ENCODE measurements around the gene NCKIPSD. TPM values are rescaled to one million over a fixed set of nuclear protein-coding genes. Genes with fewer than 3 reads are reported as not detected.
"Not testable (repeated sequence)": the region's sequence is repeated elsewhere in the genome, so short reads cannot be mapped to it uniquely, and the experiment has no call there.

NCKIPSD gene
- 10 to 100 TPM; 27.3 to 28.7 TPM for total RNA-seq

DNA sequence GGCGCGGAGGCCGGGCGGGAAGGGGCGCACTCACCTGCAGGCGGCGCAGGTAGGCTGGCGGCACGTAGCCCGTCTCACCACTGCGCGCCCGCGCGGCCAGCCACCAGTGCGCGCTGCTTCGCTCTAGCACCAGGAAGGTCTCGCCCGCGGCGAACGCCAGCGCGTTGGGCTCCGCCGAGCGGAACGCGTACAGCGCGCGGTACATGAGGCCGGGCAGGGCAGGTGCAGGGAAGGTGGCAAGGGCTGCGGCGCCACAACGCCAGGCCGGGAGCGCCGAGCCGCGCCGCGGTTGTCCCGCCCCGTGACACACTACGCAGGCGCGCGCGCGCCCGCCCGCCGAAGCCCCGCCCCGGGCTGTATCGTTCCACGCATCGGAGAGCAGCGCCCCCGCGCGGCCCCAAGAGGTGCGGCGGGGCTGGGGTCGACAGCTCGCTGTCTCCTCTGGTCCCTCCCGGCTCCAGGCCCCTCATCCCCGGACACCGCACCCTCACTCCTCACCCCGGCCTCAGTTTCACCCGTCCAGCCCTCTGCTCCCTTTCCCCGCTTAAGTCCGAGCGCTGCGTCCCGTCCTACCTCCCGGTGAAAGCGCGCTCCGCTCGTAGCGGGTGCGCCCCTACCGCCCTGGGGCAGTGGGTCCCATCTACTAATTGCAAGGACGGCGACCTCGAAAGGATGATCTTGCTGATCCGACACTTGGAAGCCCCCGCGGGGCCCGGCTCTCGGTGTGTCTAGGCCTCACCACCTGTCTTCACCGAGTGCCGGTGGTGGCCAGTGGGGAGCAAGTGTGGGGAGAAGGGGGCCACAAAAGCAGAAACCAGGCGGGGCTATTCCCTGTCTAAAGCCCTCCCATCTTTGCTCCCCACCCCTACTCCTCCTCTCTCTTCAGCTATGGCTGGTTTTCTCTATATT, at the start of gene NCKIPSD:
Gene NCKIPSD, minus strand, starts transcription at position 313 of the 909 bp plus-strand sequence. Its CDS starts 108 bp downstream, at position 205.
- DNase-seq = peak; percentile 91
- peaks cover 13% of the 10 kb centered on the region for H3K36me3 Mint-ChIP-seq (ENCODE audit: low read depth)
- H3K27me3 Mint-ChIP-seq (ENCODE audit: low read depth) = no peaks in the 10 kb centered on the region
- H3K27ac Mint-ChIP-seq = peak within 1 kb of the TSS; percentile 73
- peak within 1 kb of the TSS; percentile 83 for H3K4me3 Mint-ChIP-seq
- H3K9me3 Mint-ChIP-seq = no peaks in the 10 kb centered on the region
- intact Hi-C loops (cut with micrococcal nuclease) = loop anchor here (1.0 to 2.0 kb wide), 7 partner anchors 25 to 285 kb away; partner anchors contain the start of genes IP6K2, SLC26A6 and UQCRC1
- CTCF ChIA-PET = interaction anchor here (0.6 to 1.8 kb wide), 12 partner anchors 11 to 285 kb away, joined by 3 to 11 read pairs (median 4); partner anchors contain the start of gene SLC26A6
- H3K4me1 Mint-ChIP-seq (ENCODE audit: low read depth) = peaks cover 25% of the 10 kb centered on the region

DNA sequence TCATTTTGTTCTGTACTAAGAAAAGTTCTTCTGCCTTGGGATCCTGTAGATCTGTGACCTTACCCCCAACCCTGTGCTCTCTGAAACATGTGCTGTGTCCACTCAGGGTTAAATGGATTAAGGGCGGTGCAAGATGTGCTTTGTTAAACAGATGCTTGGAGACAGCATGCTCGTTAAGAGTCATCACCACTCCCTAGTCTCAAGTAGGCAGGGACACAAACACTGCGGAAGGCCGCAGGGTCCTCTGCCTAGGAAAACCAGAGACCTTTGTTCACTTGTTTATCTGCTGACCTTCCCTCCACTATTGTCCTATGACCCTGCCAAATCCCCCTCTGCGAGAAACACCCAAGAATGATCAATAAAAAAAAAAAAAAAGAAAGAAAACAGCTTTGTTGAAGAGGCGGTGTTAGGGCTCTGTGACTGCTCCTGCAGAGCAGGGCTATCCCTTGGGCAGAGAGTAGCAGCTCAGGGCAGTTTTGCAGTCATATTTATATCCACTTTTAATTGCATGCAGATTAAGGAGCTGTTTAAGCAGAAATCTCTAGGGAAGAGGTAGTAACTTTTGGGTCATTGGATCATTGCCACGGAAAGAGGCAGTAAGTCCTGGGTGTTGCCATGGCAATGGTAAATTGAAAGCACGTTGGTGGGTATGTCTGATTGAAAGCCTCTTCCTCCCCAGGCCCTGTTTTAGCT, 49.5 kb upstream of the NCKIPSD start:
- CTCF ChIA-PET = interaction anchor here (1.0 to 1.2 kb wide), 3 partner anchors 11 to 217 kb away, joined by 3 to 5 read pairs (median 4); no protein-coding TSS in a partner anchor
- H3K36me3 Mint-ChIP-seq (ENCODE audit: low read depth); H3K27ac Mint-ChIP-seq; H3K27me3 Mint-ChIP-seq (ENCODE audit: low read depth); H3K4me1 Mint-ChIP-seq (ENCODE audit: low read depth); H3K4me3 Mint-ChIP-seq; H3K9me3 Mint-ChIP-seq; DNase-seq: not testable (repeated sequence)
- intact Hi-C loops (cut with micrococcal nuclease) = loop anchor here (5.0 kb wide), 1 partner anchor 217 kb away; no protein-coding TSS in a partner anchor

DNA sequence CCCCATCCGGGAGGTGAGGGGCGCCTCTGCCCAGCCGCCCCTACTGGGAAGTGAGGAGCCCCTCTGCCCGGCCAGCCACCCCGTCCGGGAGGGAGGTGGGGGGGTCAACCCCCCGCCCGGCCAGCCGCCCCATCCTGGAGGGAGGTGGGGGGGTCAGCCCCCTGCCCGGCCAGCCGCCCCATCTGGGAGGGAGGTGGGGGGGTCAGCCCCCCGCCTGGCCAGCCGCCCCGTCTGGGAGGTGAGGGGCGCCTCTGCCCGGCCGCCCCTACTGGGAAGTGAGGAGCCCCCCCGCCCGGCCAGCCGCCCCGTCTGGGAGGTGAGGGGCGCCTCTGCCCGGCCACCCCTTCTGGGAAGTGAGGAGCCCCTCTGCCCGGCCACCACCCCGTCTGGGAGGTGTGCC, 48.8 kb upstream of the NCKIPSD start:
- H3K36me3 Mint-ChIP-seq (ENCODE audit: low read depth); CTCF ChIA-PET; DNase-seq; H3K27ac Mint-ChIP-seq; intact Hi-C loops (cut with micrococcal nuclease); H3K9me3 Mint-ChIP-seq; H3K4me1 Mint-ChIP-seq (ENCODE audit: low read depth); H3K4me3 Mint-ChIP-seq; H3K27me3 Mint-ChIP-seq (ENCODE audit: low read depth): not testable (repeated sequence)

DNA sequence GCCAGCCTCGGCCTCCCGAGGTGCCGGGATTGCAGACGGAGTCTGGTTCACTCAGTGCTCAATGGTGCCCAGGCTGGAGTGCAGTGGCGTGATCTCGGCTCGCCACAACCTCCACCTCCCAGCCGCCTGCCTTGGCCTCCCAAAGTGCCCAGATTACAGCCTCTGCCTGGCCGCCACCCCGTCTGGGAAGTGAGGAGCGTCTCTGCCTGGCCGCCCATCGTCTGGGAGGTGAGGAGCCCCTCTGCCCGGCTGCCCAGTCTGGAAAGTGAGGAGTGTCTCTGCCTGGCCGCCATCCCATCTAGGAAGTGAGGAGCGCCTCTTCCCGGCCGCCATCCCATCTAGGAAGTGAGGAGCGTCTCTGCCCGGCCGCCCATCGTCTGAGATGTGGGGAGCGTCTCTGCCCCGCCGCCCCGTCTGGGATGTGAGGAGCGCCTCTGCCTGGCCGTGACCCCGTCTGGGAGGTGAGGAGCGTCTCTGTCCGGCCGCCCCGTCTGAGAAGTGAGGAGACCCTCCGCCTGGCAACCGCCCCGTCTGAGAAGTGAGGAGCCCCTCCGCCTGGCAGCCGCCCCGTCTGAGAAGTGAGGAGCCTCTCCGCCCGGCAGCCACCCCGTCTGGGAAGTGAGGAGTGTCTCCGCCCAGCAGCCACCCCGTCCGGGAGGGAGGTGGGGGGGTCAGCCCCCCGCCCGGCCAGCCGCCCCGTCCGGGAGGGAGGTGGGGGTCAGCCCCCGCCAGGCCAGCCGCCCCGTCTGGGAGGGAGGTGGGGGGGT, 48.2 kb upstream of the NCKIPSD start:
- H3K27me3 Mint-ChIP-seq (ENCODE audit: low read depth); H3K9me3 Mint-ChIP-seq; H3K4me1 Mint-ChIP-seq (ENCODE audit: low read depth); intact Hi-C loops (cut with micrococcal nuclease); H3K4me3 Mint-ChIP-seq; H3K36me3 Mint-ChIP-seq (ENCODE audit: low read depth); H3K27ac Mint-ChIP-seq; CTCF ChIA-PET; DNase-seq: not testable (repeated sequence)

DNA sequence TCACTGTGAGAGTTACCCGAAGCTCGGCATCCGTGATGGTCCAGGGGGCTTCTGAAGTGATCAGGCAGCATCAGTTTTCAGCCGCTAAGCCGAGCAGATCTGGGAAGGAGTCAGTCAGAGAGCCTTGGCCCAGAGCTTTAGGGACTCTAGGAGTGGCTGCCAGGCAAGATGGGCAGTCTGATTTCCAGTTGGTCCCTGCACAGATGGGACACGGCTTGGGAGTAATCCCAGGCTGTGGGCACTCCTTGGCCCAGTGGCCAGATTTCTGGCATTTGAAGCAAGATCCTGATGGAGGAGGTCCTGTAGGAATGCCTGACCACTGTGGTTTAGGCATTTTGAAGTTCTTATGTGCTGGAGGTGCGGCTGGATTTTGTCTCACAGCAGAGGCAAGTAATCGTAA, 41.8 kb upstream of the NCKIPSD start:
- Mint-ChIP-seq H3K27me3 (ENCODE audit: low read depth) (no peaks in the 10 kb centered on the region), H3K9me3 (no peaks in the 10 kb centered on the region), H3K4me3 (no peak overlapping the region), H3K4me1 (ENCODE audit: low read depth) (no peaks in the 10 kb centered on the region), H3K27ac (no peak overlapping the region), H3K36me3 (ENCODE audit: low read depth) (no peaks in the 10 kb centered on the region)
- CTCF ChIA-PET = no interaction called here
- DNase-seq = no peak
- intact Hi-C loops (cut with micrococcal nuclease) = no loop called here

DNA sequence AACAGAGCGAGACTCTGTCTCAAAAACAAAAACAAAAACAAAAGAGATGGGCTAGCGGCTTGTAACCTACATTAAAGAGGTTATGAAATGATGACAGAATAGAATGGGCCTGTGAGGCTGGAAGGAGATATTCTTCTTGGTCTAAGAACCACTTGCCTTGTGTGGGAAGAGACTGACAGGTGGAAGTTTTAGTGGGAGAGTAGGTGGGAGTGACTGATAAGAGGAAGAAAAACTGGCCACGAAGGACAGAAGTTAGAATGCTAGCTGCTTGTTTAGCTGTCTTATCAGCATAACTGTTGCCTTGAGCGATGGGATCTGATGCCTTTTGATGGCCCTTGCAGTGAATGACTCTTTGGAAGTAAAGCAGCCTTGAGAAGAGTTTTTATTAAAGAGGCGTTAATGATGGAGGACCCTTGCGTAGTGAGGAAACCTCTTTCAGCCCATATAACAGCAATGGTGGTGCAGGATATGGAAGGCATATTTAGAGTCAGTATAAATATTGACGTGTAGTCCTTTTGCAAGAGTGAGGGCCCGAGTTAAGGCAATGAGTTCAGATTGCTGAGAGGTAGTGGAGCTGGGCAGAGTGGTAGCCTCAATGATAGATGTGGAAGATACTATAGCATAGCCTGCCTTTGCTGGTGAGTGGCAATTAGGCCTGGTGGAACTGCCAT, 39.6 kb upstream of the NCKIPSD start:
- H3K27me3 Mint-ChIP-seq (ENCODE audit: low read depth); H3K4me1 Mint-ChIP-seq (ENCODE audit: low read depth); H3K4me3 Mint-ChIP-seq; H3K27ac Mint-ChIP-seq; H3K9me3 Mint-ChIP-seq; DNase-seq; intact Hi-C loops (cut with micrococcal nuclease); H3K36me3 Mint-ChIP-seq (ENCODE audit: low read depth): not testable (repeated sequence)
- CTCF ChIA-PET = interaction anchor here (0.6 kb wide), 1 partner anchor 63 kb away, joined by 3 read pairs; no protein-coding TSS in a partner anchor

DNA sequence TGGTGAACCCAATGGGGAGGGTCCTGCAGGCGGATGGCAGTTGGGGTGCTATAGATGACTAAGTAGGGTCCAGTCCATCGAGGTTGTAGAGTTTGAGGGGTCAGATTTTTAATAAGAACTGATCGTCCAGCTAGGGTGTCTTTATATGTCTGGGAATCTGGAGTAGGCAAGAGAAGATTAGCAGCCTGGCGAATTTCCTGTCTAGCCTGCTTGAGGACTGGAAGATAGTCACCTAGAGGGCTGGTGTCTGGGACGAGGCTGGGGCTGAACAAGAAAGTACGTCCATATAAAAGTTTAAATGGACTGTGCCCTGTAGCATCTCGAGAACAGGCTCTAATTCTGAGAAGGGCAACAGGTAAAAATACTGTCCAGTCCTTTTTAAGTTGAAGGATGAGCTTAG, 38.0 kb upstream of the NCKIPSD start:
- Mint-ChIP-seq H3K27me3 (ENCODE audit: low read depth) (no peaks in the 10 kb centered on the region), H3K4me3 (no peak overlapping the region), H3K27ac (no peak overlapping the region), H3K9me3 (no peaks in the 10 kb centered on the region), H3K36me3 (ENCODE audit: low read depth) (no peaks in the 10 kb centered on the region), H3K4me1 (ENCODE audit: low read depth) (no peaks in the 10 kb centered on the region)
- DNase-seq = no peak
- intact Hi-C loops (cut with micrococcal nuclease) = no loop called here
- CTCF ChIA-PET = interaction anchor here (1.0 kb wide), 1 partner anchor 12 kb away, joined by 3 read pairs; no protein-coding TSS in a partner anchor

DNA sequence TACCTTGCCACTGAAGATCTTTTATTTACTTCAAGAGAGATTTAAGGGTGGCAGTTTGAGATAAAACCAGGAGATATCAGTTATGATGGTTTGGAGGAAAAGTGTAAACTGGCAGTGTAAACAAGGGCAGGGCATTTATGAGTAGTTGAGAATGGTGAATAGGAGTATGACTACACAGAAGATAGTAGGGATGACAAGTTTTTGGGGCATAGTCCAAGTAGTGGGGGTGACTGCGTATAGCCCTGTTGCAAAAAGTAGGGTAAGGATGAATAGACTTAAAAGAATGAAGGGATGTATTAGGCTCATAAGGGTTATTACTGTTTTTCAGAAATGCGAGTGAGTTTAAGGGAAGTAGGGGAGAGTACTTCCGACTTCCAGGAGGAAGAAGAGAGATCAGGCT, 37.6 kb upstream of the NCKIPSD start:
- H3K4me1 Mint-ChIP-seq (ENCODE audit: low read depth); H3K27me3 Mint-ChIP-seq (ENCODE audit: low read depth); H3K4me3 Mint-ChIP-seq; H3K36me3 Mint-ChIP-seq (ENCODE audit: low read depth); H3K27ac Mint-ChIP-seq; DNase-seq; H3K9me3 Mint-ChIP-seq; intact Hi-C loops (cut with micrococcal nuclease): not testable (repeated sequence)
- CTCF ChIA-PET = interaction anchor here (1.0 kb wide), 1 partner anchor 13 kb away, joined by 3 read pairs; no protein-coding TSS in a partner anchor

DNA sequence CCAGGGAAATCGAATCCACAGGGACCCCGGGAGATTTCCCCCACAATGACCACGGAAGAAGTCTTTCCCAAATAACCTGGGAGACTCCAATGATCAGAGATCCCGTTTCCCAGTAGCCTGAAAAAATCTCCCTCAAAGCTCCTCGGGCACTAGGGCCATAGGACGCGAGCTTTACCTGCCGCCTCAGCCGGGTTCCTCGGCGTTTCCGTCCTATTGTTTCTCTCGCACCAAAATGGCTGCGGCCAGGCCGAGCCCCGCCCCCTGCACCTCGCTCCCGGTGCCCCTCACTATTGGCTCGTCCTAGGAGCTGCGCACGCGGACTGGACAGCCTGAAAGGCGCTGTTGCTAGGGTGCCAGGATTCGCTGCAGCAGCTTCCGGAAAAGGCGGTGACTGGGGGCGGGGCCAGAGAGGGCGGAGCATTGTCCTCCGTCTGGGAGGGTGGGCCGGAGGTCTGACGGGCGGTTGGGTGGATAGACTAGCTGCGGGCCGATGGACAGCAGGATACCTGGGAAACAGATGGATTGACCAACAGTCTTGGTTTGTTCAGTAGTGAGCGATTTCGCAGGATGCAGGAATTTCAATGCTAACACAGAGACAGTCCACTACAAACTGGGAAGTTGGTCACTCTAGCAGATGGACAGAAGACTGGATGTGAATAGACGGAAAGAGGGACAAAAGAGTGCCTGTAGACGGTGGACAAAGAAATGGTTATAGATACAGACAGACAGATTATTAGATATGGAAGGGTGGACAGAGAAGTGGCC, 31.4 kb upstream of the NCKIPSD start, which contains the start of gene IP6K2:
Gene IP6K2, minus strand, starts transcription at position 240 of the 765 bp plus-strand sequence. CDS start 21,930 bp downstream, outside the sequence.
- Mint-ChIP-seq H3K4me3 (peak within 1 kb of the TSS; percentile 97), H3K4me1 (ENCODE audit: low read depth) (peaks cover 30% of the 10 kb centered on the region), H3K36me3 (ENCODE audit: low read depth) (peaks cover 9% of the 10 kb centered on the region), H3K27ac (peak within 1 kb of the TSS; percentile 90), H3K27me3 (ENCODE audit: low read depth) (no peaks in the 10 kb centered on the region), H3K9me3 (no peaks in the 10 kb centered on the region)
- DNase-seq = peak; percentile 99
- intact Hi-C loops (cut with micrococcal nuclease) = loop anchor here (1.0 to 5.0 kb wide), 8 partner anchors 32 to 416 kb away; partner anchors contain the start of genes ARIH2, CELSR3, NCKIPSD and NME6
- CTCF ChIA-PET = interaction anchor here (0.9 to 1.4 kb wide), 5 partner anchors 13 to 304 kb away, joined by 3 to 4 read pairs (median 3); partner anchors contain the start of gene NDUFAF3

DNA sequence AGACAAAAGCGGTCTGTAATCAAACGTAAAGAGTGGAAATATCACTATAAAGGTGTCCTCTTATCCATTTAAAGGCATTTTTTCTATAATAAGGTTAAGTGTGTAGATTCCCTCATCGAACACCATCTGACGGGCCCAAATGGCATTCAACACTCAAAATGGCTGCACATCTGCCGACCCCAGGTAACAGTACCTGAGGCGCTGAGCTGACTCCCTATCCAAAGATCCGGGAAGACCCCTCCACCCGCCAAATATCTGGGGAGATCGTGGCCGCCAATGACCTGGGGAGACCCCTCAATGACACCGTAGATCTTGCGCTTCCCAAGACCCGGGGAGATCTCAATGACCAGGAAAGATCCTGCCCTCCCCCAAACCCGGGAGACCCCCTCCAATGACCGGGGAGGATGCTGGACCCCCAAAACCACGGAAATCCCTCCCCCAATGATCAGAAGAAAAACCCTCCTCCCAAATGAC, 30.8 kb upstream of the NCKIPSD start:
- Mint-ChIP-seq H3K27ac (peak overlapping the region; percentile 90), H3K36me3 (ENCODE audit: low read depth) (peaks cover 13% of the 10 kb centered on the region), H3K9me3 (no peaks in the 10 kb centered on the region), H3K4me1 (ENCODE audit: low read depth) (peaks cover 34% of the 10 kb centered on the region), H3K27me3 (ENCODE audit: low read depth) (no peaks in the 10 kb centered on the region), H3K4me3 (peak overlapping the region; percentile 97)
- intact Hi-C loops (cut with micrococcal nuclease) = loop anchor here (2.0 to 5.0 kb wide), 3 partner anchors 54 to 290 kb away; partner anchors contain the start of genes CELSR3, SLC25A20 and WDR6
- CTCF ChIA-PET = interaction anchor here (0.6 to 1.2 kb wide), 5 partner anchors 21 to 305 kb away, joined by 3 to 8 read pairs (median 3); partner anchors contain the start of gene NDUFAF3
- DNase-seq = peak; percentile 48
